Thoracic aorta (tissue), 2 donors: ENCODE measurements around the gene CYBC1. TPM values are rescaled to one million over a fixed set of nuclear protein-coding genes. Genes with fewer than 3 reads are reported as not detected.

Experiments
- ATAC-seq: fragments of 150-250 bp; one replicate; pipeline ENCODE4 v1.8.0; 2017; ENCODE audit warnings: low read depth; ENCODE audit not compliant: insufficient number of reproducible peaks, low FRiP score
- DNase-seq: peaks from one replicate; pipeline ENCODE4 v3.0.0-alpha.2; 2020; ENCODE audit warnings: low spot score
- H3K27ac ChIP-seq, 2 donors: fragments of 200-600 bp; sonication (generic); 1 replicate in 1 of 2; 2 replicates in 1 of 2; pipeline ENCODE4 v1.5.1; 2016; ENCODE audit warnings: mild to moderate bottlenecking in 2 of 2, moderate library complexity in 2 of 2
- H3K27me3 ChIP-seq: fragments of 200-600 bp; sonication (generic); replicated peaks from 2 replicates; pipeline ENCODE4 v1.6.0; 2016; ENCODE audit warnings: mild to moderate bottlenecking; ENCODE audit not compliant: insufficient read depth
- H3K36me3 ChIP-seq: fragments of 200-600 bp; sonication (generic); one replicate; pipeline ENCODE4 v1.5.1; 2016
- H3K4me1 ChIP-seq, 2 donors: fragments of 200-600 bp; sonication (generic); 1 replicate in 1 of 2; 2 replicates in 1 of 2; pipeline versions ENCODE4 v1.5.1 to v1.6.0; 2016; ENCODE audit warnings: low read depth in 2 of 2, mild to moderate bottlenecking in 1 of 2; ENCODE audit not compliant: control insufficient read depth in 1 of 2
- H3K4me3 ChIP-seq: fragments of 200-600 bp; sonication (generic); 2 replicates; pipeline ENCODE4 v1.5.1; 2016; ENCODE audit warnings: mild to moderate bottlenecking
- H3K9me3 ChIP-seq: fragments of 200-600 bp; sonication (generic); 2 replicates; pipeline ENCODE4 v1.5.1; 2016
- CTCF ChIP-seq: fragments of 200-600 bp; sonication (generic); IDR thresholded peaks from one replicate; pipeline ENCODE4 v1.5.1; 2019; ENCODE audit warnings: antibody characterized with exemption
- total RNA-seq, 2 donors: library from RNA; depleted of rRNA; stranded (reverse); fragments of >200 nt; gene quantifications; one replicate each; pipeline versions ENCODE4 v1.1.0 to v1.2.3, GENCODE V29; 2016

Gene CYBC1
- total RNA-seq, 2 donors from 2014 or later = 84.6 to 178 TPM

DNA sequence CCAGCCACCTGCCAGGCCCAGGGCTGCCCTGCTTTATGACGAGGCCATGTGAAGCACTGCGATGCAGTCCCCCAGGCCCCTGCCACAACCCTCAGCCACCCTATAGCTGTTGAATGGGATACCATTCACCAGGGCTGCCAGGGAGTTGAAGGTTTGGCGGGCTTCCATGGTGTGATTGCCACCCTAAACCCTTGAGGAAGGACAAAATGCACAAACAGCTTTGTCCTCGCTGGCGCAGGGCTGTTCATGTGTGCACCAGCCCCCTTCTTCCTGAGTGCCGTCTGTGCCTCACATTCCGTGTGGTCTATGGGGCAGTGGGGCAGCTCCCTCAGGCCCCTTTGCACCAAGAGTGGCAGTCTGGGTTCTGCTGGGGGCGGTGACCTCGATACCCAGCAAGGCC, 33.3 kb upstream of the CYBC1 start:
- no peak for ATAC-seq
- no peak overlapping the region for H3K27ac ChIP-seq
- peaks cover 66% of the 10 kb centered on the region for H3K36me3 ChIP-seq

GRCh38 chr17:82483204-82483660, 32.7 kb upstream of the CYBC1 start:
- Histone ChIP-seq H3K4me3 (no peak overlapping the region), H3K36me3 (peaks cover 72% of the 10 kb centered on the region), H3K27me3 (no peaks in the 10 kb centered on the region), H3K9me3 (no peaks in the 10 kb centered on the region), H3K4me1 (peaks cover 0 to 6% of the 10 kb centered on the region in 2 donors), H3K27ac (no peak overlapping the region)
- no peak for TF ChIP-seq CTCF
- DNase-seq (no peak), ATAC-seq (no peak)

More for the DNA sequence above, 33.3 kb upstream of the CYBC1 start:
- H3K27me3 ChIP-seq = no peaks in the 10 kb centered on the region
- DNase-seq = no peak
- H3K4me3 ChIP-seq = no peak overlapping the region
- no peaks in the 10 kb centered on the region for H3K9me3 ChIP-seq
- peaks cover 0 to 12% of the 10 kb centered on the region in 2 donors for H3K4me1 ChIP-seq
- no peak for TF ChIP-seq CTCF

DNA sequence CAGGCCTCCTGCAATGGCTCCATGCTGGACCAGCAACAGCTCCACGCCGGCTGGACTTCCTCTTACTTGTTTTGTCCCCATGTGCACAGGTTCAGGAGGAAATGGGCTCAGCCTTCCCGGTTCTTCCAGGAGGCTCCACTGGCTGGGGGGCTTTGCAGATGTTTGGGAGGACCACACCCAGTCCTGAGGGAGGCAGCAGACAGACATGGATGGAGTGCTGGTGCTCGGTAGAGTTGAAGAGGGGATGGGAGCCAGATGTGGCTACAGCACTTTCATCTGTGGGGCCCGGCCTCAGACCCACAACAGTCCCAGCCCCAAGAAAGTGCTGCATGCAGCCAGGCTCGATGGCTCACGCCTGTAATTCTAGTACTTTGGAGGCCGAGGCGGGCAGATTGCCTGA, 29.8 kb upstream of the CYBC1 start:
- no peak for TF ChIP-seq CTCF
- ATAC-seq (no peak), DNase-seq (no peak)
- H3K4me1 ChIP-seq = no peaks in the 10 kb centered on the region
- H3K4me3 ChIP-seq = no peak overlapping the region
- H3K27ac ChIP-seq = no peak overlapping the region
- peaks cover 69% of the 10 kb centered on the region for H3K36me3 ChIP-seq
- H3K27me3 ChIP-seq = no peaks in the 10 kb centered on the region
- H3K9me3 ChIP-seq = no peaks in the 10 kb centered on the region

DNA sequence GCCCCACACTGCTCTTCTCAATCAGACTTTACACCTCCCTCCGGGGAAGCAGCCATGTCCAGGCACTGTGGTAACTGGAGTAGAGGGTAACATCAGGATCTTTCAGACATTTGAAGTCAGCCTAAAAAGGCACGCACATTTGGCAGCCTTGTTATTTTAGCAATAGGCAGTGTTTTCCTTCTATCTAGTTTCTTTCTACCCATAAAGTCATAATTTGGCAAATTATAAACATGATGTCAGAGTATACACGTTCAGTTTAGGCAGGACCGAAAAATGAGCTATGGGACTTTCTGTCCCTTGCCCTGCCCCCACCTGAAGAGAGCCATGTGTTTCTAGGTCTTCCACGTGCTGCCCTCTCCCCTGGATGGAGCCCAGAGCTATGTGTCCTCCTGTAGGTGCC, 29.1 kb upstream of the CYBC1 start:
- Histone ChIP-seq H3K4me1 (no peaks in the 10 kb centered on the region), H3K27me3 (no peaks in the 10 kb centered on the region), H3K27ac (no peak overlapping the region), H3K36me3 (peaks cover 67% of the 10 kb centered on the region), H3K9me3 (no peaks in the 10 kb centered on the region), H3K4me3 (no peak overlapping the region)
- ATAC-seq (no peak), DNase-seq (no peak)
- no peak for TF ChIP-seq CTCF

DNA sequence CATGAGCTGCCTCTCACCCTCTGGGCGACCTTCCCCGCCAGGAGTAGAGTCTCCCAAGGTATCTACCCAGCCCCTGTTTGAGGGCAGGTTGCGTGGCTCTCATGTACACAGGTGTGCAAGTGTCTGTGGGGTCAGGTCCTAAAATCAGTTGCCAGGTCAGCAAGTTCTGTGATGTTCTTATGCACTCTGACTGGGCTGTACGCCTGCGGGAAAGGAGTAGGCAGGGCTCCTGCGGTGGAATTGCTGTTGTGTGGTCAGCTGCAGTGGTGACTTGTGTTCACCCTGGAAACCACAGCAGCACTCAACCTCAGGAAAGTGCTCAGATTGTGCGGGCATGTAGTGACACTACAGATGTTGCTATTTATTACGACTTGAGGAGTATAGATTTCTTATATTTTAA, 27.4 kb upstream of the CYBC1 start:
- Histone ChIP-seq H3K4me1 (no peaks in the 10 kb centered on the region), H3K4me3 (no peak overlapping the region), H3K36me3 (peaks cover 55% of the 10 kb centered on the region), H3K27me3 (no peaks in the 10 kb centered on the region), H3K9me3 (no peaks in the 10 kb centered on the region), H3K27ac (no peak overlapping the region)
- DNase-seq (no peak), ATAC-seq (no peak)
- TF ChIP-seq CTCF = no peak
